K562 (cell line): ENCODE measurements around the gene FNDC4. TPM values are rescaled to one million over a fixed set of nuclear protein-coding genes. Genes with fewer than 3 reads are reported as not detected.

ENCODE experiments used
- CTCFL ChIP-seq: IDR thresholded peaks from 2 replicates; pipeline ENCODE4 v1.6.1; 2011; ENCODE audit warnings: borderline replicate concordance, low read depth, mild to moderate bottlenecking, moderate library complexity, low read length; ENCODE audit not compliant: insufficient read depth, poor library complexity, severe bottlenecking
- EWSR1 ChIP-seq: fragments of 450-650 bp; IDR thresholded peaks from 2 replicates; pipeline ENCODE4 v1.6.1; 2018; ENCODE audit warnings: borderline replicate concordance, mild to moderate bottlenecking, low read depth, moderate library complexity; ENCODE audit not compliant: partially characterized antibody
- KAT2B ChIP-seq: IDR thresholded peaks from one replicate; pipeline ENCODE4 v1.6.1; 2012; ENCODE audit warnings: low read depth, mild to moderate bottlenecking, control low read depth, inconsistent platforms, low read length, moderate library complexity
- PYGO2 ChIP-seq: fragments of 450-650 bp; IDR thresholded peaks from 2 replicates; pipeline ENCODE4 v1.6.1; 2016; ENCODE audit warnings: mild to moderate bottlenecking, missing genetic modification characterization, moderate library complexity, missing compliant biosample characterization
- RBFOX2 ChIP-seq: fragments of 200-400 bp; formaldehyde crosslinking; IDR thresholded peaks from 2 replicates; pipeline ENCODE4 v1.6.1; 2017; ENCODE audit warnings: low read depth, mild to moderate bottlenecking, low read length, moderate library complexity
- RBM22 ChIP-seq: fragments of 200-400 bp; formaldehyde crosslinking; IDR thresholded peaks from 2 replicates; pipeline ENCODE4 v1.6.1; 2018; ENCODE audit warnings: low read length, low read depth; ENCODE audit not compliant: poor library complexity, severe bottlenecking
- RERE ChIP-seq: sonication (generic); formaldehyde crosslinking; IDR thresholded peaks from 2 replicates; pipeline ENCODE4 v1.8.0; 2023; ENCODE audit warnings: missing genetic modification reagents, mild to moderate bottlenecking, borderline replicate concordance
- SFPQ ChIP-seq: fragments of 200-400 bp; formaldehyde crosslinking; IDR thresholded peaks from 2 replicates; pipeline ENCODE4 v1.6.1; 2017; ENCODE audit warnings: mild to moderate bottlenecking, low read depth, low read length, moderate library complexity
- ZBTB33 ChIP-seq: sonication (generic); formaldehyde crosslinking; IDR thresholded peaks from 2 replicates; pipeline ENCODE4 v1.8.1; 2023; ENCODE audit warnings: mild to moderate bottlenecking, missing genetic modification reagents
- polyA plus RNA-seq, 8 experiments: library from polyadenylated mRNA; depleted of rRNA in 4 of 8; stranded (reverse) in 5 of 8; unstranded in 3 of 8; fragments of >200 nt; fragmentation: Nextera tagmentation in 2 of 8; fragmentation: Illumina TruSeq in 1 of 8; extraction: Ambion mirVana in 2 of 8; extraction: Trizol in 1 of 8; gene quantifications; 2 replicates each; pipeline versions ENCODE4 v1.2.1 to v1.2.3, GENCODE V29; 2011 to 2014; ENCODE audit warnings: inconsistent platforms in 1 of 8, missing spikeins in 1 of 8
- total RNA-seq, 7 experiments: library from RNA; depleted of rRNA in 6 of 7; stranded (reverse); fragments of >200 nt in 6 of 7; fragmentation: Illumina TruSeq in 2 of 7; extraction: Trizol in 2 of 7; gene quantifications; 2 replicates each; pipeline versions ENCODE4 v1.2.1 to v1.2.3, GENCODE V29; 2011 to 2021; ENCODE audit warnings: low replicate concordance in 1 of 7

Gene FNDC4
- total and polyA plus RNA-seq, 9 of the 15 experiments (the other 6 are each of a cell fraction or from before 2014, with no cell fraction given), result 0.28 to 4.9 (median 2.3) TPM

GRCh38 chr2:27441958-27442919 lies 52.8 kb downstream of the FNDC4 start, which contains the start of gene KRTCAP3 (continued):
- peak; percentile 86 for TF ChIP-seq ZBTB33 (CRISPR knock-in tag)
- TF ChIP-seq RBFOX2, result peak; percentile 48
- peak; percentile 86 for TF ChIP-seq RBM22
- no peak for TF ChIP-seq SFPQ
- TF ChIP-seq KAT2B, result no peak
- TF ChIP-seq EWSR1, result no peak
- peak; percentile 10 for TF ChIP-seq CTCFL
- TF ChIP-seq RERE (CRISPR knock-in tag), result no peak
- no peak for TF ChIP-seq PYGO2
